NCI-H2081 (cell line): ENCODE measurements around the gene DCUN1D1.

ENCODE experiments used
- DNase-seq, 2 experiments: peaks; one replicate each; lab custom pipeline; 2025; lab: John Stamatoyannopoulos, UW

DCUN1D1 gene

DNA sequence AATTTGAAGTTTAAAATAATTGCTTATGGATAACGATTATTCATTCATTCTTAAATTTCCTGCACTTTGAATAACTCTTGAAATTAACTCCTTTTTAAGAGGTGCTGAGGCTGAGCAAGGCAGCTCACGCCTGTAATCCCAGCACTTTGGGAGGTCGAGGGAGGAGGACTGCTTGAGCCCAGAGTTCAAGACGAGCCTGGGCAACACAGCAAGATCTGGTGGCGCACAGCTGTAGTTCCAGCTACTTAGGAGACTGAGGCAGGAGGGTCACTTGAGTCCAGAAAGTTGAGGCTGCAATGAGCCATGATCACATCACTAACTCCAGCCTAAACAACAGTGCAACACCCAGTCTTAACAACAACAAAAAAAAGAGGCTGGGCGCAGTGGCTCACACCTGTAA is 8.0 kb downstream of the DCUN1D1 start:
- DNase-seq, result no peak

- DNase-seq, result no peak
These were observed 8.7 kb downstream of the DCUN1D1 start for GRCh38 chr3:182971637-182972036.

DNA sequence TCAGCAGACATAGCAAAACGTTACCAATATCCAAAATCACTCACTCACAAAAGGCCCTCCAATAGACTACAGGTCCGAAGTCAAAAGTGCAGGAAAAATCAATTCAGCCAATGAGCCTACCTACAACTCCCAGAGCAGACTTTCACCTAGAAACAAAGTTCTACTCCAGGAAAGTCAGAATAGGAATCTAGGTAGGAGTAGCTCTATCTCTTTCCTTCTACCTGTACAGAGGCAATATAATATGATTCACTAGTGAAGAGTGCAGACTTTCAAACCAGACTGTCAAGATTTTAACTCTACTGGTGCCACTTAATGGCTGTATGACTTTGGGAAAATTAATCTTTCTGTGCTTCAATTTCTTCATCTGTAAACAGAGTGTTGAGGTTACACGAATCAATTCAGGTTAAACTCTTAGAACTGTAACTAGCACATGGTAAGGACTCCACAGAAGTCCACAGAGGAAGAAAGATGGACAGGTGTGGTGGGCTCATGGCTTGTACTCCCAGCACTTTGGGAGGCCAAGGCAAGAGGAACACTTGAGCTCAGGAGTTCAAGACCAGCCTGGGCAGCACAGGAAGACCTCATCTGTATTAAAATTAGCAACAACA is 9.4 kb downstream of the DCUN1D1 start:
- no peak for DNase-seq

DNA sequence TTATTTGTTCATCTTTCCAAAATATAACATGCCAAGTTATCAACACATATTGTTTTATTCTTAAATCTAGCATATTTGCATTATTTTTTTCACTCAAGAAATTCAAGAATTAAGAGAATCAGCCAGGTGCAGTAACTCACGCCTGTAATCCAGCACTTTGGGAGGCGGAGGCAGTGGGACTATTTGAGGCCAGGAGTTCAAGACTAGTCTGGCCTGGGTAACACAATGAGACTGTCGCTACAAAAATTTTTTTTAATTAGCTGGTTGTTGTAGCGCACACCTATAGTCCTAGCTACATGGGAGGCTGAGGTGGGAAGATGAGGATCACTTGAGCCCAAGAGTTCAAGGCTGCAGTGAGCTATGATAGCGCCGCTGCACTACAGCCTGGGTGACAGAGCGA is 10.5 kb downstream of the DCUN1D1 start:
- no peak for DNase-seq

GRCh38 chr3:182969277-182969676 is 11.1 kb downstream of the DCUN1D1 start:
- no peak for DNase-seq

DNA sequence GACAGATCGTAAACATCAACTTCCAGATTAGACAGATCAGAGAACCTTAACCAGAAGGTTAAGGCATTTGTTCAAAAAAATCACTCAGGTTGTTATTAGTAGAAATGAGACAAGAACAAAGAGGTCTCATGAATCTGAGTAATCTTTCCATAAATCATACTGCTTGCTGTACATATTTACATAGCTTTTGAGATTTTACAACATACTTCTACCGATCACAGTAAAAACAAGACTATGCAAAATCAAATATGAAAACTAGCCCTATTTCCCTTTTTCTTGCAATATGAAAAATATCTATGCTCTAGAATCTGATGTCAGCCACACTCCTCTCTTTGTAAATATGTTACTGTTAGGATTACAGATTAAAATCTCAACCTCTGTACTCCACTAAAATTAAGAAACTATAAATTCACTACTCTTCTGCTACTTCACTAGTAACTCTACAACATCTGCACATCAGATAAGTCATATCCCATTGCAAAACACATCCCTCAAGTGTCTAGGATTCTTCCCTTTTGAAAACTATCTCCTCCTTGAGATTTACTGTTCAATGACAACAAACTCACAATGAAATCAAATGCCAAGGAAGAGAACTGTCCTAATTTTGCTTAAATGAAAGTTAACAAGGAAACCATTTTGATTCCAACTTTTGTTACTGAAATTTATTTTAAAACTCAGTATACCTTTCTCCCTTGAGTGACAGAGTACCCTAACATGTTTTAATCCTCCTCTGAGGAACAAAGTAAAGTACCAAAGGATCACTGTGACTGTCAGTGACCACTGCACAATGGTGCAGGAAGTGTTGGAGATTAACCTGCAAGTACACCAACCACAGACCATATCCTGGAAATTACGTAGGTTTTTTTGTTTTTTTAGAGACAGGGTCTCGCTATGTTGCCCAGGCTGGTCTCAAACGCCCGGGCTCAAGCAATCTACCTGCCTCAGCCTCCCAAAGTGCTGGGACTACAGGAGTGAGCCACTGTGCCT is 12.8 kb downstream of the DCUN1D1 start:
- no peak for DNase-seq

DNA sequence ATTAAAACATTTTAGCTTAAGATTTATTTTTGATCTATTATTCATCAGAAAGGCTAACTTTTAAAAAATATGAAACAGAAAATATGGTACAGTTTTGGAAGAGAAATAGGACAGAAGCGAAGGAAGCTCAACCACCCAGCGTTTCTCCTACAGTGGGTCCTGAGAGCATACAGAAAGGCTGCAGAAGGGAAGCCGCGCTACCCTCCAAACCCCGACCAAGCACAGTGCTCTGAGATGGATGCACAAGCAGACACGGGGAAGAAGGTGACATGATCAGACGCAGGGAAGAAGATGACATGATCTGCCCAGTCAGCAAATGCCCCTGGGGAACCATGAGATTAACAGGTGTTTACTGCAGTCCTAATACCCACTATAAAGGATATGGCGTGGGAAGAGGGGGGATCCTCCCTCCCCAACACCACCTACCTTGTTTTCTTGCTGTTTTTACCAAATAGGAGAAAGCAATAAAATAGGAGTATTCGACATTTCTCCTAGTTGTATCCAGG is 14.4 kb downstream of the DCUN1D1 start:
- DNase-seq, result no peak

DNA sequence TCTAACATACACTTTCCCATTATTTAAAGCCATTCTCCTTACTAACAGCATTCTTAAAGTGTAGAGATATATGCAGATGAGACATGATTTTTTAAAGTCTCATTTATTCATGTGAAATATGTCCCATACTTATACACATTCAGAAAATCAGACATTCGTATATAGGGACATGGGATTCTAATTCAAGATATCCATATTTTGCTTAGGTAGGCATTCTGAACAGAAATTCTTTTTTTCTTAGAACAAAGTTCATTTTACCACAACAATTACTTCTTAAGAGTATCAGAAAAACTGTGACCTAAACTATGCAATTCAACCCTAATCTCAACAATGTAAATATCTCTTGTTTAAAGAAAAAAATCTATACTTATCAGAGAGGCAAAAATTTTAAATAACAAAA is 16.2 kb downstream of the DCUN1D1 start:
- no peak for DNase-seq

DNA sequence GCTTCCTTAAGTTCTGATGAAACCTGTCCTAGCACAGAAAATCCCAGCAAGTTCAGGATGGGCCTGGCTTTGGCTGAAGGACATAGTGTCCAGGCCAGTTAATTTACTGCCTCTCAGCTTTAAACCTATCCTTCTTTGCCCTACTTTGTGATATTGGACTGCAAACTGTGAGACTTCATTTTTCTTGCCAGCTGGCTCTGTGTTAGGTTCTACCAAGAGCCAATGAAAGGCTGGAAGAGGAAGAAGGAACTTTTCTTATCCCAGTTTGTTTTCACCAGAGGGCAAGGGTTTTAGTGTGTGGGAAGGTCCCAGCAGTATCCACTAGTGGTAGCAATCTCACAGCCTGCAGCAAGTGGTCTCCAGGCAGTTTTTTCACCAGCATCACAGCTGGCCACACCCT is 18.2 kb downstream of the DCUN1D1 start:
- no peak for DNase-seq

DNA sequence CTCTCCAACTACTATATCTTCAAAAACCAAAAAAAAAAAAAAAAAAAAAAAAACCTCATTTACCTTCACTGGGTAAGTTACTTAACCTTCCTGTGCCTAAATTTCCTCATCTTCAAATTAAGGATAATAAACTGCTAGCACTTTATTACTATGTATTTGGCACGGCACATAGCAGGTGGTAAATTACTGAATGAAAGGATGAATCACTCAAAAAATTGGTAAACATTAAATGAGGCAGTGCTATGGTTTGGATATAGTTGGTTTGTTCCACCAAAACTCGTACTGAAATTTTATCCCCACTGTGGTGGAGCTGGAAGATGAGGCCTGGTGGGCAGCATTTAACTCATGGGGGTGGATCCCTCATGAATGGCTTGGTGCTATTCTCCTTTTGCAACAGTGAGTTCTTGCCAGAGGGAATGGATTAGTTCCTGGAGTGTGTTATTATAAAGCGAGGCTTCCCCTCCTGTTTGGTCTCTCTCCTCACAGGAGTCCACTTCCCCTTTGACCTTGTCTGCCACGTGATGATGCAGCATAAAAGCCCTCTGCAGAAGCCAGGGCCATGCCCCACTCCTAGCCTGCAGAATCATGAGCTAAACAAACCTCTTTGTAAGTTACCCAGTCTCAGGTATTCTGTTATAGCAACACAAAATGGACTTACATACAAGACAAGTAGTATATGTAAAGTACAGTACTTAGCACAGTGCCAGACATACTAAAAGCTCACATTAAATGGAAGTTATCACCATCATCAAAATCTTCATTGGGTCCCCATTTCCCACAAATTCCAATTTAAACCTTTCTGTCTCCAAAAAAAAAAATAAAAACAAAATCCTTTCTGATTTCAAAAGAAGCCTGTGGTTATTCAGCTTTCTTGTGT is 20.6 kb downstream of the DCUN1D1 start:
- DNase-seq, result peak; percentile 80 to 81

DNA sequence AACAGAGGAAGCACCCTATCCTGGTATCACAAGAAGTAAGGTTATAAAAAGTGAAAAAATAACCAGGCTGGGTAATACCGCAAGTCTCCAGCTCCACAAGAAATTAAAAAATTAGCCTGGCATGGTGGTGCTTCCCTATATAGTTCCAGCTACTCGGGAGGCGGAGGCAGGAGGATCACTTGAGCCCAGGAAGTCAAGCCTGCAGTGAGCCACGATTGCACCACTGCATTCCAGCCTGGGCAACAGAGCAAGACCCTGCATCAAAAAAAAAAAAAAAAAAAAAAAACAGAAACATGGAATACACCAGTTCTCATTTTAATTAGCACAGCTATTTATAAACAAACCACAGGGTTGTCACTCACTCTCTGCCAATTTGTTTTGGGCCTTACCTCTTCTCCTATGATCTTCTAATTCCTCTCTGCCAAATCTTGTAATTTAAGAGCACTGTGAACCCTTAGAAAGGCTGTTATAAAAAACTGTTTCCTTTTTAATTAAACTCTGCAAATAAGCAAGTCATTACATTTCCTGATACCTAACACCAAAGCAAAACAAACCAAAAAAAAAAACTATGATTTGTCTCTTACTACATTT is 22.6 kb downstream of the DCUN1D1 start:
- no peak for DNase-seq

- DNase-seq, result no peak
These were observed 23.1 kb downstream of the DCUN1D1 start for GRCh38 chr3:182957226-182957625.

DNA sequence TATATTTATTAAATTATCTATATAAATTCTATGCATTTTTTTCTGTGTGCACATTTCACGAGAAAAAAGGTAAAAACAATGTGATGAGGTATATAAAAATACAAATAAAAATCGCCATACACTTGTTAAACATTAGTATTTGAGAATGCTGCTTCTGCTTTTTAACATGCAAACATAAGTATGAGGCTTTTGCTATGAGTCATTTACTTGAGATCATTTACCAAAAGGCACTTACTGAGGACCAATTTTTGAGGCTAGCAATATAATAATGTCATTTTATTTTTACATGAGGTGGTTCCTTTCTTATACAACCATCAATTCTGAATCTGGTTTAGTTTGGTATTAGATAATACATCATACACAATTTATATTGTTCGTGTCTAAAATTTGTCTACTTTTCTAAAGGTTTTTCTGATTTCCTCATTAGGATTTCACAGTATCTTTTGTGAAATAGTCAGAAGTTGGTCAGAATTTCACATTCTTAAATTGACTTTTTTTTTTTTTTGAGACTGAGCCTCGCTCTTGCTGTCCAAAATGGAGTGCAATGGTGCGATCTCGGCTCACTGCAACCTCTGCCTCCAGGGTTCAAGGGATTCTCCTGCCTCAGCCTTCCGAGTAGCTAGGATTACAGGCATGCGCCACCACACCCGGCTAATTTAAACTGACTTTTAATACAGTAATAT is 25.6 kb downstream of the DCUN1D1 start:
- no peak for DNase-seq

DNA sequence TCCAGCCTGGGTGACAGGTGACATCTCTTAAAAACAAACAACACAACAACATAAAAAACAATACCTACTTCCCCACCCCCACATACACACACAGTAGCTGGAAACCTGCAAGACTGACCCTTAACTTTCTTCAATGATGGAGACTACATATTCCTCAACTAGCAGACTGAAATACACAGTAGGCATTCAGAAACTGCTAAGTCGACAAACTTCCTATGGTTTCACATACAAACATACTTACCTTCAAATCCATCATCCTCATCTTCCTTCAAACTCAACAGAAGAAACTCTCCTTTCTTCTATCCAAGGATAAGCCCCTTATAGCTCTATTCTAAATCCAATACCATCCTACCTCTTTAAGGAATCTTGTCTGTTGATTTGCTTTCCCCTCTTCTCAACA is 30.6 kb downstream of the DCUN1D1 start:
- no peak for DNase-seq

DNA sequence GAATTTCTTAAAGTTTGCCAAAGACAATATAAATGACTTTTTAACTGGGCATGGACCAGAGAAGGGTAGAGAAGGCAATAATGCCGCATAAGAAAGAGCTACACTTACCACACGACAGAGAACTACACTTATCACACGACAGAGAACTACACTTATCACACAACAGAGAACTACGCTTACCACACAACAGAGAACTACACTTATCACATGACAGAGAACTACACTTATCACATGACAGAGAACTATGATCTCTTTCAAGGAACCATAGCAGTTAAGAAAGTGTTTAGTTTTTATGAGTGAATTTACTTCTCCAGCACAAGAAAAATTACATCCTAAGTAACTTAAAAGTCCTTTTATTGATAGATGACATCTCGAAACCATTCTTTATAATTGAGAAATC is 32.0 kb downstream of the DCUN1D1 start:
- no peak for DNase-seq

- peak in 1 of 2 experiments; percentile 22 for DNase-seq
These were observed 32.5 kb downstream of the DCUN1D1 start for GRCh38 chr3:182947888-182948287.

GRCh38 chr3:182941719-182942118 is 38.6 kb downstream of the DCUN1D1 start:
- DNase-seq, result no peak

- no peak for DNase-seq
These were observed 40.0 kb downstream of the DCUN1D1 start for GRCh38 chr3:182940266-182940808.

DNA sequence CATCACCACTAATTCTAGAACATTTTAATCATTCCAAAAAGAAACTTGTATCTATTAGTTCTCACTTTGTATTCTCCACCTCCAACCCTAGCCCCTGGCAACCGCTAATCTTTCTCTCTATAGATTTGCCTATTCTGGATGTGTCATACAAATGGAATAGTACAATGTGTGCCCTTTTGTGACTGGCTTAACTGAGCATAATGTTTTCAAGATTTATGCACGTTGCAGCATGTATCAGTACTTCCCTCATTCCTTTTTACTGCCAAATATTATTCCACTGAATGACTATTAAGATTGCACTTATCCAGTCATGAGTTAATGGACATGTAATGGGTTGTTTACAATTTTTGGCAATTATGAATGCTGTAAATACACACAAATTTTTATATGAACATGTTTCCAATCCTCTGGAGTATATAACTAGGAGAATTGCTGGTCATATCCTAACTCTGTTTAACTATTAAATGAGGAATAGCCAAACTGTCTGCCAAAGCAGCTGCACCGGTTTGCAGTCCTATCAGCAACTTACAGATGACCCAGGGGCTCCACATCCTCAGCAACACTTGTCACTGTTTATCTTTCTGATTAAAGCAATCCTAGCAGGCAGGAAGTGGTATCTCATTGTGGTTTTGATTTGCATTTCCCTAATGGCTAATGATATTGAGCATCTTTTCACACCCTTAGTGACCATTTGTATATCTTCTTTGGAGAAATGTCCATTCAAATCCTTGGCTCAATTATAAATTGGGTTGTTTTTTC is 42.9 kb downstream of the DCUN1D1 start:
- peak in 1 of 2 experiments; percentile 22 for DNase-seq

GRCh38 chr3:182936918-182937285 is 43.4 kb downstream of the DCUN1D1 start:
- DNase-seq, result no peak
